CD4-positive, alpha-beta T cell treated with Interleukin-17A for 1 hour (primary cell): ENCODE measurements around the gene C1QTNF5.
A peak's percentile ranks its signal among the peaks of the same experiment; 100 is the strongest.

ENCODE experiments used
- DNase-seq: peaks from one replicate; pipeline ENCODE4 v3.0.0-alpha.2; 2020

The C1QTNF5 gene

DNA sequence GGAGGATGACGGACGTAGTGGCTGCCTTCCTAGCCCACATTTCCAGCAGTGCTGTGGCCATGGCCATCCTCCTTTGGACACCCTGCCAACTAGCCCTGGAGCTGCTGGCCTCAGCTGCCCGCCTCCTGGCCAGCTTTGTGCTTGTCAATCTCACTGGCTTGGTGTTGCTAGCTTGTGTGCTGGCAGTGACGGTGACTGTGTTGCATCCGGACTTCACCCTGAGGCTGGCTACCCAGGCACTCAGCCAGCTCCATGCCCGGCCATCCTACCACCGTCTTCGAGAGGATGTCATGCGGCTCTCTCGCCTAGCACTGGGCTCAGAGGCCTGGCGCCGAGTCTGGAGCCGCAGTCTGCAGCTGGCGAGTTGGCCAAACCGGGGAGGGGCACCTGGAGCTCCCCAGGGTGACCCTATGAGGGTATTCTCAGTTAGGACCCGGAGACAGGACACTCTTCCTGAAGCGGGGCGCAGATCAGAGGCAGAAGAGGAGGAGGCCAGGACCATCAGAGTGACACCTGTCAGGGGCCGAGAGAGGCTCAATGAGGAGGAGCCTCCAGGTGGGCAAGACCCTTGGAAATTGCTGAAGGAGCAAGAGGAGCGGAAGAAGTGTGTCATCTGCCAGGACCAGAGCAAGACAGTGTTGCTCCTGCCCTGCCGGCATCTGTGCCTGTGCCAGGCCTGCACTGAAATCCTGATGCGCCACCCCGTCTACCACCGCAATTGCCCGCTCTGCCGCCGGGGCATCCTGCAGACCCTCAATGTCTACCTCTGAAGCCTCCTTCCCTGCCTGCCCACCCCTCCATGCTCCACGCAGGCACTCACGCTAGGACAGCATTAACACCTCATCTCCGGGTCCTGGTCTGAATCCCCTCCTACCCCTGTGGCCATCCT is 4.8 kb downstream of the C1QTNF5 start:
- no peak for DNase-seq

- no peak for DNase-seq
These were observed 5.5 kb downstream of the C1QTNF5 start for GRCh38 chr11:119335091-119335654.

DNA sequence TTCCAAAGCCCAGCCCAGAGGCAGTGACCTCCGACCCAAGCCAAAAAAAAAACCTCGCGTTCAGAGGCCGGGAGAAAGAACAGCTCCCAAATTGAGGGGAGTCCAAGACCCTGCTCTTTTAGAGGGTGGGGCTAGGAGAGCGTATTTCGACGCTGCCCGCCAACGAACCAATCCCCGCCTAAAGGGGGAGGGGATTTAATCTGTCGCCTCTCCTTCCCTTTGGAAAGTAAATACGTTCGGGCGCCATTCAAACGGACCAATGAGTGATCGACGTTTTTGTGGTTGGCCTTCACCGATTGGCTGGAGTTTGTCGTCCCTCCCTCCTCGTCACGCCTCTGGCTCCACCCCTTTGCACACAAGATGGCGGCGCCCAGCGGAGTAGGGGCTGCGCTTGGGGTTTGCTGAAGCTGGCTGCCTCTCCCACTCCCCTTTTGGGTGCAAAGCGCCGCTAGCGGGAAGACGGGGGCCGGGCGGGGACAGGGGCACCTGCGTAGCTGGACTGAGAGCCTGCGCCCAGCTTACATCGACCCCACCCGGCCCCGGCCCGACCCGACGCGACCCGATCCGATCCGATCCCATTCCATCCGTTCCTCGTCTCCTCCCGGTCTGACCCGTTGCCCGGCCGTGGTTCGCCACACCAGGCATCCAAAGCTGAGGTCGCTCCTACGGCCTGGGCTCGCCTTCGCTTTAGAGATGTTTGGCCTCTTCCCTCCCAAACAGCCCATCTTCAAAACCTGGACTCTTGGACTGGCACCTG is 6.3 kb downstream of the C1QTNF5 start, which contains the start of gene RNF26:
Gene RNF26, plus strand, starts transcription at position 354 of the 757 bp plus-strand sequence. CDS start 596 bp downstream, outside the sequence.
- peak; percentile 98 for DNase-seq

GRCh38 chr11:119332111-119332765 is 8.4 kb downstream of the C1QTNF5 start:
- DNase-seq: no peak

- no peak for DNase-seq
These were observed 10.4 kb downstream of the C1QTNF5 start for GRCh38 chr11:119330237-119330636.

- no peak for DNase-seq
These were observed 11.4 kb downstream of the C1QTNF5 start for GRCh38 chr11:119329320-119329719.

GRCh38 chr11:119324189-119324588 is 16.5 kb downstream of the C1QTNF5 start:
- DNase-seq: no peak

DNA sequence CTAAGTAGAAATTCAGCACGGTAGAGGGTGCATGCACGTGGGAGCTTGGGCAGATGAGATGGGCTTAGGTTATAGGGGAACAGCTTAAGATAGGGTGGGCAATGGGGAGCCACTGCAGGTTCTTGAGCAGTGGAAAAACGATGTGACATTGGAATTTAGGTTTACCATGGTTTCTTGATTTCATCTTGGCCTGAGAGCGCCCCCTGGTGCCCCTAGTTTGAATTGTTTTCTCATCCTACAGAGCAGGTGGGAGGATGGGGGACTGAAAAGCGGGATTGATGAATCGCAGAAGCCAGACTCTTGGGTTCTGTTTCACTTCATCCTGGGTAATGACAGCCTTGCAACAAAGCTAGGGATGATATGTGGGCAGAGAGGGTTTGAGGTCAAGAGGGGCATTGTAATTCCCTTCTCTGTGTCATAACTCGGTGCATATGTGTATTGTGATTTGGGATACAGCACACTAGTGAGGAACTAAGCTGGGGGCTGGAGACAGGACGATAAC is 17.1 kb downstream of the C1QTNF5 start:
- DNase-seq: peak; percentile 81

DNA sequence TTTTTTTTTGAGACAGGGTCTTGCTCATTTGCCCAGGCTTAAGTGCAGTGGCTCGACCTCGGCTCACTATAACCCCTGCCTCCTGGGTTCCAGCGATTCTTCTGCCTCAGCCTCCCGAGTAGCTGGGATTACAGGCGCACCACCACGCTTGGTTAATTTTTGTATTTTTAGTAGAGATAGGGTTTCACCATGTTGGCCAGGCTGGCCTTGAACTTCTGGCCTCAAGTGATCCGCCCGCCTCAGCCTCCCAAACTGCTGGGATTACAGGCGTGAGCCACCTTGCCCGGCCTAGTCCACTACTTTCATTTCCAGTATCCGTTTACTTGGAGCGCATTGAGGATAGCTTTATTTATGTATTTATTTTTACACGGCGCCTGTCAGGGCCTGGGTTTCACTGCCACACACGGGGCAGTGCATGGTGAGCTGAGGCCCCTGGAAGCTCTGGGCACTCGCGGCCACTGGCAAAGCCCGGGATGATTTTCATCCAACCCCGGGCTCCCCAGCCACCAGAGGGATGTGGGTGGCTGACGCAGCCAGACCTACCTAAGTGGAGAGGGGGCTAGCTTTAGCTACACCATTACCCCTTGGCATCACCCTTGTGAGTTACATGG is 17.7 kb downstream of the C1QTNF5 start:
- DNase-seq: no peak

GRCh38 chr11:119322360-119322739 is 18.3 kb downstream of the C1QTNF5 start:
- no peak for DNase-seq

DNA sequence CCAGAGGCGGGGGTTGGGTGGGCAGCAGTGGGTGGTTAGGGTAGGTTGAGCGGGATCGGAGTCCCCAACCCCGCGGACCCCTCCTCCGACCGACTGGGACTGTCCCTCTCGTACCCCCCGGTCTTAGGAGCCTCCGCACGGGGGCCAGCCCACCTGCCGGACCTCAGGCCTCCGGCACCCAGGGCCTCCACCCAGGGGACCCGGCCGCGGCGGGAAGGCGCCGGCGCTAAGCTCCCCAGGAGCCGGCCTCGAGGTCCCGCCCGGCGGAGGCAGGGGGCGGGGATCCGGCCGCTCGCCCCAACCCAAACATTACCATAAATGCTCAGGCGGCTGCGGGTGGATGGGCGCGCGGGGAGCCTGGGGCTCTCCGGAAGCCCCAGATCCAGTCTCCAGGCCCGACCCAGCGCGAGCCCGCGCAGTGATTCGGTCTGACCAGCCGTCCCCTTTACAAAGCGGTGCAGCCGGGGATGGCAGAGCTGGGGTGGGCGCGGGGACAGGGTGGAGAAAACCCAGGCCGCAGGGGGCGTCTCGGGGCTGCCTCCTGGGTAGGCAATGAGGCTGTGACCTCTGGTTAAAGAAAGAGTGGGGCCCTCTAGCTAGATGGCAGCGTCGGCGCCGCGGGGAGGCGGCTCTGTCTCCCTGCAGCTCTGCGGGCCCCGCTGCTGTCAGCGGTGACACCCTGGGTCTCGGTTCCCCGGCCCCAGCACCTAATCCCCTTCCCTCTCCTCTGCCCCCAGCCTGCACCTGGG is 19.7 kb downstream of the C1QTNF5 start:
- peak; percentile 45 for DNase-seq

DNA sequence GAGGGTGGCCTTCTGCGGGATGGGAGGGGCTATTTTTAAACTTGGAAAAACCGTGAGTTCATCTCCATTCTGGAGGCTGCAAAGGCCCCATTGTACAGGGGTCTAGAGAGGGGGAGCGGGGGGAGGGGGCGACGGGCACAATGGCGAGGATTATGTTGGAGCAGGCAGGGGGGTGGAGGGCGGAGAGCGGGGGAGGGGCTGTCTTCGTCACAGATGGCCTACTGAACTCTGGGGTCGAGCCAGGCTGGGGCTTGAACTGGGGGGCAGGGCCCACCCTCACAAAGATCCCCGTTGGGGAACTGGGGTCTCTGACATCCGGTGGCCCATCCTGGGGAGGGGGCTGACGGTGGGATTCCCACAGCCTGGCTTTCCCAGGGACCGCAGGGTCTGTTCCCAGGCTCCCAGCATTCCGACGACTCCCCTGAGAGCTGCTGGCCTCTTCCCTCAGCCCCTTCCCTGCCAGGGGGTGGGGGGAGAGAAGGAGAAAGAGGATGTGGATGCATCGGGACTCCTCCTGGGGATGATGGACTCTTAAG is 20.4 kb downstream of the C1QTNF5 start:
- no peak for DNase-seq

- DNase-seq: no peak
These were observed 20.9 kb downstream of the C1QTNF5 start for GRCh38 chr11:119319700-119320239.

GRCh38 chr11:119319136-119319699 is 21.5 kb downstream of the C1QTNF5 start:
- no peak for DNase-seq

- peak; percentile 61 for DNase-seq
These were observed 22.2 kb downstream of the C1QTNF5 start for GRCh38 chr11:119318240-119319135.

DNA sequence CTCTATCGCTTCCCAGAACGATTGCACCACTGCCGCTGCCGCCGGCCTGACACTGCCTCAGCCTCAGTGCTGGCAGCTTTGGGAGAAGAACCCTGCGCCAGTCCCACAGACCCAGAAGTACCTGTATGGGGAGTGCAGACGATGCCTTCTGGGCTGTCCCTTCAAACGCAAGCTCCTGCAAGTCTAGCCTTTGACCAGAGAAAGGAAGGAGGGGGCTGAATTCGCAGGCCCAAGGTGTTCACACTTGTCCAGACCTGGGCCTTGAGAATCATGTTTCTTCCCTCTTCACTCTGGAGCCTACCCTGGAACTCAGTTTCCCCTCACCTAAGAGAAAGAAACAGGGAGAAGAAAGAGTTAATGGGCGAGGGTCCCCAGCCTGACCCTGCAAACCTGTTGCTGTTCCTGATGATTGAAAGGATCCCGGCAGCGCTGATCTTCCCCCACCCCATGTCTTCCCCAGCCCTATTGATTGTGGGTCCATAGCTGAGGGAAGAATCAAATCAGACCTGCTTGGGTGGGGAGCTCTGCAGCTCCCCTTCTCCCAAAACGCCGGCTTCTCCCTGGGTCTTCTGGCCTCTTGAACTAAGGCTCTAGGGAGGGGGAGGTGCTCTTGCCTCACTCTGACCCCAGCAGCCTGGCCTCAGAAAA is 23.0 kb downstream of the C1QTNF5 start:
- DNase-seq: no peak

DNA sequence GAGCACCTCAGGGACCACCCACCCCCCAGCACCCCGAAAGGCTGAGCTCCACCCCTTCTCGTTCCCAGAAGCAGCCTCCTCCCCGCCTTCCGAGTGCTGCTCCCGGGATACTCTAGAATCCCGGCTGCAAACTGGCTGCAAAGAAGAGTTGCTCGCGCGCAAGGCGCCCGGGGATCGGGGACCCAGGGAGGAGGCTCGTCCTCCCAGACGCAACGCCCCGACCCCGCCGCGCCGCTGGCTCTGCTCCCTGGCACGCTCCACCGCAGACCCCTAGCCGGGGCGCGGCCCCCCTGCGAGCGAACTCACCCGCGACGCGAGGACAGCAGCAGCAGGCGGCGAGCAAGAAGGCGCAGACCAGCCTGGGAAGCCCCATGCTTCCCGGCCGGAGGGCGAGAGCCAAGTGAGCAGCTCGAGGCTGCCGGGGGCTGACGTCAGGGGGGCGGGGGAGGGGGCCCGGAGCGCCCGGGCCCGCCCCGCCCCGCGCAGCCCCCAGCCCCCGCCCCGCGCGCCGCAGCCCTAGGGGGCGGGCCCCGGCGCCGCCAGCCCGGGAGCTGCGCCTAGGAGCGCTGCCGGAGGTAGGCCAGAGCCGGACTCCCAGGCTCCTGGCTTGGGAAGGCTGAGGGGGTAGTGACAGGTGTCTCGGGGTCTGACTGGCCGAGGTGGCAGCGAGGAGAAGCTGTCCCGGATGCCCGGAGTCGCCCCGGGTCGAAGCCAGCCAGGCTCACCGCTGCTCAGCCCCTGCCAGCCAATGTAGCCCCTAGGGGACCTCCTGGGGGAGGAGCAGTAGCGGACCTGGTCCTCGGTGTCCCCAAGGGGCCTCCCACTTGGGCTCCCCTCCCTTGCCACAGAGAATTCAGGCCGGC is 23.7 kb downstream of the C1QTNF5 start, which contains the start of gene MCAM:
Gene MCAM, minus strand, starts transcription at position 402 of the 863 bp plus-strand sequence. Its CDS starts 29 bp downstream, at position 373.
- DNase-seq: no peak
